Mucosa of rectum (tissue), 2 donors: ENCODE measurements around the gene ADD3.
A peak's percentile ranks its signal among the peaks of the same experiment; 100 is the strongest.

ENCODE experiments used
- H3K27ac ChIP-seq, 2 donors: one replicate each; pipeline ENCODE4 v1.7.0; 2013; ENCODE audit warnings: inconsistent platforms in 2 of 2, low read depth in 2 of 2, low read length in 2 of 2
- H3K27me3 ChIP-seq, 2 donors: one replicate each; pipeline ENCODE4 v1.7.0; 2013; ENCODE audit warnings: low read length in 2 of 2; ENCODE audit not compliant: control insufficient read depth in 2 of 2, insufficient read depth in 2 of 2
- H3K36me3 ChIP-seq, 2 donors: one replicate each; pipeline ENCODE4 v1.7.0; 2013; ENCODE audit warnings: low read length in 2 of 2; ENCODE audit not compliant: control insufficient read depth in 2 of 2, insufficient read depth in 2 of 2
- H3K4me1 ChIP-seq, 2 donors: one replicate each; pipeline ENCODE4 v1.7.0; 2013; ENCODE audit warnings: low read length in 2 of 2, mild to moderate bottlenecking in 1 of 2; ENCODE audit not compliant: control insufficient read depth in 2 of 2, insufficient read depth in 2 of 2
- H3K4me3 ChIP-seq, 2 donors: one replicate each; pipeline ENCODE4 v1.7.0; 2013; ENCODE audit warnings: low read length in 2 of 2
- H3K9ac ChIP-seq, 2 donors: one replicate each; pipeline ENCODE4 v1.7.0; 2013; ENCODE audit warnings: low read length in 2 of 2, low read depth in 1 of 2, mild to moderate bottlenecking in 1 of 2
- H3K9me3 ChIP-seq, 2 donors: one replicate each; pipeline ENCODE4 v1.7.0; 2013; ENCODE audit warnings: low read length in 2 of 2; ENCODE audit not compliant: control insufficient read depth in 2 of 2
- donor health status: healthy.
- donor health status: Normal muscosa, but diverticular disease.

The ADD3 gene

GRCh38 chr10:110002801-110003523 is 4.8 kb upstream of the ADD3 start:
- no peaks in the 10 kb centered on the region for H3K27me3 ChIP-seq
- no peaks in the 10 kb centered on the region for H3K36me3 ChIP-seq
- H3K9me3 ChIP-seq, result no peaks in the 10 kb centered on the region
- peak overlapping the region; percentile 75 to 78 for H3K27ac ChIP-seq
- H3K4me3 ChIP-seq, result no peak overlapping the region
- H3K4me1 ChIP-seq, result peaks cover 25 to 35% of the 10 kb centered on the region in 2 donors
- H3K9ac ChIP-seq, result peak overlapping the region in 1 of 2 donors; percentile 13

DNA sequence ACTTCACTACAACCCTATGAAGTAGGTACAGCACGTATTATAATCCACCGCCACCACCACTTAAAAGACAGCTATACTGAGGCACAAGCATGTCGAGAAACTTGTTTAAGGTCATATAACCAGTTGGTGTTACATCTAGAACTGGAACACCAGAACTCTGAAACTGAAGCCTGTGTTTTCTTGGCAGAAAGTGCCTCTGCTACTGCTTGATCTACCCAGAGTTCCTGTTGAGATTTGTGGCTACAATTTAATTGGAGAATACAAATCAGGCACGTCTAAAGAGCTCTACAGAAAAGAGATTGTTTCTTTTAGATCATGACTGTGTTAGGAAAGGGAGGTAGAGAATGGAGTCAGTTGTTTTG is 4.3 kb upstream of the ADD3 start:
- no peaks in the 10 kb centered on the region for H3K9me3 ChIP-seq
- peak overlapping the region; percentile 13 to 32 for H3K9ac ChIP-seq
- H3K27ac ChIP-seq, result peak overlapping the region; percentile 75 to 78
- H3K4me3 ChIP-seq, result peak overlapping the region in 1 of 2 donors; percentile 56
- H3K27me3 ChIP-seq, result no peaks in the 10 kb centered on the region
- no peaks in the 10 kb centered on the region for H3K36me3 ChIP-seq
- H3K4me1 ChIP-seq, result peaks cover 20 to 33% of the 10 kb centered on the region in 2 donors

GRCh38 chr10:110005719-110006118 is 2.1 kb upstream of the ADD3 start:
- H3K36me3 ChIP-seq, result no peaks in the 10 kb centered on the region
- peak overlapping the region; percentile 70 to 90 for H3K4me3 ChIP-seq
- H3K27ac ChIP-seq, result peak overlapping the region; percentile 87 to 91
- H3K27me3 ChIP-seq, result no peaks in the 10 kb centered on the region
- H3K9ac ChIP-seq, result peak overlapping the region; percentile 48 to 84
- no peaks in the 10 kb centered on the region for H3K9me3 ChIP-seq
- H3K4me1 ChIP-seq, result peaks cover 26 to 46% of the 10 kb centered on the region in 2 donors

GRCh38 chr10:110006358-110007160 is 1.2 kb upstream of the ADD3 start:
- Histone ChIP-seq H3K4me1 (peaks cover 34 to 53% of the 10 kb centered on the region in 2 donors), H3K4me3 (peak overlapping the region; percentile 70 to 90), H3K27ac (peak overlapping the region; percentile 87 to 91), H3K9ac (peak overlapping the region; percentile 66 to 84), H3K27me3 (no peaks in the 10 kb centered on the region), H3K36me3 (no peaks in the 10 kb centered on the region), H3K9me3 (no peaks in the 10 kb centered on the region)

DNA sequence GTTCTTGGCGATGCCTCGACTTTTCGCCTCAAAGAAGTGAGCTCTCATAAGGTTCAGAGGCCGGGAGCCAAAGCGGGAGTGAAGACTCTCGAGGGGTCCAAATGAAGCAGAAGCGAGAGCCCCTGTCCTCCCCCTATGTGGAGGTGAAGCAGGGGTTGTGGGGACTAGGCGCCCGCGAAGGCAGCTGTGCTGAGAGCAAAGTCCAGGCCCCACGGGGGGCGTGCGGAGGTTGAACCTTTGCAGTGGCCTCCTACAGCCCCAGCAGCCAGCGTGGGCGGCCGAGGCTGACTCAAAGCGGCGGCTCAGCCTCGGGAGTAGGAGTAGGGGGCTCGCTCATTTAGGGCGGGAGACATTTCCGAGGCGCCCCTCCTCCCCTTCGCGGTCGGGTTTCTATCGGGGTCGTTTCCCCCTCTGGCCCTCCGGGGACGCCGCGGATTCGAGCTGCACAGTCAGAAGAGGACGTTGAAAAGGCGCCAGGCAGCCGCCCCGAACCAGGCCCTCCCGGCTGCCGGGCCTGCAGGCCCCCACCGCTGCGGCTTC is 553 bp upstream of the ADD3 start:
- Histone ChIP-seq H3K36me3 (no peaks in the 10 kb centered on the region), H3K9me3 (no peaks in the 10 kb centered on the region), H3K27ac (peak overlapping the region; percentile 87 to 91), H3K4me1 (peaks cover 34 to 56% of the 10 kb centered on the region in 2 donors), H3K27me3 (no peaks in the 10 kb centered on the region), H3K4me3 (peak overlapping the region; percentile 70 to 90), H3K9ac (peak overlapping the region; percentile 66 to 84)

- Histone ChIP-seq H3K27me3 (no peaks in the 10 kb centered on the region), H3K9ac (peak overlapping the region; percentile 86 to 88), H3K4me1 (peaks cover 29 to 51% of the 10 kb centered on the region in 2 donors), H3K4me3 (peak overlapping the region; percentile 89 to 90), H3K9me3 (no peaks in the 10 kb centered on the region), H3K36me3 (no peaks in the 10 kb centered on the region), H3K27ac (peak overlapping the region; percentile 87 to 91)
Measured at GRCh38 chr10:110008518-110009339, 945 bp downstream of the ADD3 start.

GRCh38 chr10:110009736-110010475 is 2.1 kb downstream of the ADD3 start:
- Histone ChIP-seq H3K9me3 (no peaks in the 10 kb centered on the region), H3K4me1 (peaks cover 29 to 50% of the 10 kb centered on the region in 2 donors), H3K27me3 (no peaks in the 10 kb centered on the region), H3K27ac (peak overlapping the region in 1 of 2 donors; percentile 19), H3K36me3 (no peaks in the 10 kb centered on the region), H3K4me3 (peak overlapping the region; percentile 26 to 89), H3K9ac (peak overlapping the region; percentile 29 to 36)

DNA sequence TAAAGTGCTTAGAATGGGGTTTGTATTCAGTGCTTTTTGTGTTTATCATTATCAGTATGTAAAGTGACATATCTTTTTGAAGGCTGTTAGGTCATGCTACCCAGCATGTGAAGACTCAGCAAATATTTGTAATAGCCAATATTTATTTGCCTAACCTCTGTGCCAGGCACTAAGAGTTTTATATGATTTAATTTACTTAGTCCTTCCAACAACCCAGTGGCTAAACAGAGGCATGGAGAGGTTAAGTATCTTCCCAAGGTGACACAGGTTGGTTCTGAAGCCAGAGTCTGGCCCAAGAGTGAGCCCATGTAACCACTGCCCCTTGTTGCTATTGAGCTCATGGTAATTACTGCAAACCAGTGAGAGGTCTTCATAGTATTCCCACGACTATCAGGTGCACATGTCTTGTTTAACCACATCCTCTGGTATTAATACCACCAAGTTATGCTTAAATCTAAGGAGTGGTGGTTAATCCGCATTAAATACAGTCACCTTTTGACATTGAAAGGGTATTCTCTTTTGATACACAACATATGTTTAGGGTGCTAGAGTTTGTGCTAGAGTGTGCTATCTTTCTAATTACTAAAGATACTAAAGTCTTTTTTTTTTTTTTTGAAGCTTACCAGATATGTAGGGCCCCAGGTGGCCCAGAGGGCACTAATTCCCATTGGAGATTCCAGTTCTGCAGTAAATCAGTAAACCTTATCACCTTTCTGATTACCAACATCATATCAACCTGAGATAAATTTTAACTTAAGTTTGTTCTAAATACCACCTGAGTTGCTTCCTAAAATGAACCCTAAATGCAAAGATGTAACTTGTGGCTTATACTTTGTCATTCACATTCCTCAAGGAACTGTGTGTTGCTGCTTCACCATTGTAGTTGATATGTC is 2.9 kb downstream of the ADD3 start:
- Histone ChIP-seq H3K36me3 (no peaks in the 10 kb centered on the region), H3K9me3 (no peaks in the 10 kb centered on the region), H3K27me3 (no peaks in the 10 kb centered on the region), H3K9ac (peak overlapping the region; percentile 29 to 38), H3K4me1 (peaks cover 29 to 46% of the 10 kb centered on the region in 2 donors), H3K27ac (peak overlapping the region in 1 of 2 donors; percentile 19), H3K4me3 (peak overlapping the region; percentile 26 to 89)
